OCI-LY1 (cell line): Measurements from ENCODE around the gene CCDC70.

Experiments used
- H2AFZ ChIP-seq: fragments of 200-600 bp; sonication (generic), shearing (Covaris generic); 2 replicates; pipeline ENCODE4 v1.6.0; 2014; ENCODE audit warnings: antibody characterized with exemption, mild to moderate bottlenecking, low read length
- H3F3A ChIP-seq: fragments of 200-600 bp; sonication (generic), shearing (Covaris generic); 2 replicates; pipeline ENCODE4 v1.6.0; 2014; ENCODE audit warnings: mild to moderate bottlenecking, antibody characterized with exemption, low read length, moderate library complexity; ENCODE audit not compliant: insufficient read depth
- H3K27ac ChIP-seq: fragments of 200-600 bp; sonication (generic); 2 replicates; pipeline ENCODE4 v1.5.1; 2014; ENCODE audit warnings: low read length, mixed run types, mild to moderate bottlenecking, low read depth; ENCODE audit not compliant: poor library complexity, severe bottlenecking
- H3K27me3 ChIP-seq: fragments of 200-600 bp; sonication (generic); 2 replicates; pipeline ENCODE4 v1.6.0; 2014; ENCODE audit warnings: antibody characterized with exemption, mild to moderate bottlenecking, low read length, moderate library complexity; ENCODE audit not compliant: insufficient read depth
- H3K36me3 ChIP-seq: fragments of 200-600 bp; sonication (generic); 2 replicates; pipeline ENCODE4 v1.6.1; 2014; ENCODE audit warnings: mild to moderate bottlenecking, antibody characterized with exemption, low read length, moderate library complexity, mixed read lengths; ENCODE audit not compliant: insufficient read depth
- H3K4me1 ChIP-seq: fragments of 200-600 bp; sonication (generic); 2 replicates; pipeline ENCODE4 v1.5.1; 2014; ENCODE audit warnings: mild to moderate bottlenecking, low read length, moderate library complexity; ENCODE audit not compliant: insufficient read depth, severe bottlenecking
- H3K4me2 ChIP-seq: fragments of 200-600 bp; sonication (generic), shearing (Covaris generic); 2 replicates; pipeline ENCODE4 v1.6.1; 2014; ENCODE audit warnings: low read length
- H3K4me3 ChIP-seq: fragments of 200-600 bp; sonication (generic); 2 replicates; pipeline ENCODE4 v1.5.1; 2014; ENCODE audit warnings: low read length, low read depth, mild to moderate bottlenecking, mixed read lengths; ENCODE audit not compliant: poor library complexity, severe bottlenecking
- H3K79me2 ChIP-seq: fragments of 200-600 bp; shearing (Covaris generic); 2 replicates; pipeline ENCODE4 v1.6.1; 2016; ENCODE audit warnings: mixed run types, low read length, mixed read lengths; ENCODE audit not compliant: insufficient read depth
- H3K9ac ChIP-seq: fragments of 200-600 bp; sonication (generic), shearing (Covaris generic); 2 replicates; pipeline ENCODE4 v1.6.1; 2014; ENCODE audit warnings: mild to moderate bottlenecking, low read length, mixed read lengths
- H3K9me2 ChIP-seq: fragments of 200-600 bp; sonication (generic), shearing (Covaris generic); 2 replicates; pipeline ENCODE4 v1.6.1; 2014; ENCODE audit warnings: low read depth, mild to moderate bottlenecking, low read length, mixed read lengths
- H3K9me3 ChIP-seq: fragments of 200-600 bp; shearing (Covaris generic); 2 replicates; pipeline ENCODE4 v1.6.1; 2014; ENCODE audit warnings: low read length, mixed read lengths
- H4K20me1 ChIP-seq: fragments of 200-600 bp; sonication (generic), shearing (Covaris generic); 2 replicates; pipeline ENCODE4 v1.6.0; 2016; ENCODE audit warnings: mild to moderate bottlenecking, low read length; ENCODE audit not compliant: insufficient read depth
- EZH2 ChIP-seq: fragments of 200-600 bp; sonication (generic), shearing (Covaris generic); IDR thresholded peaks from 2 replicates; pipeline ENCODE4 v1.8.0; 2017; ENCODE audit warnings: borderline replicate concordance, mixed run types, mild to moderate bottlenecking, antibody characterized with exemption, low read length, moderate library complexity, mixed read lengths
- TF ChIP-seq, protein P1 (sequence below): fragments of 200-600 bp; sonication (generic), shearing (Covaris generic); IDR thresholded peaks from 2 replicates; pipeline ENCODE4 v1.5.1; 2017; ENCODE audit warnings: mild to moderate bottlenecking, antibody characterized with exemption, low read length, moderate library complexity, mixed read lengths

CCDC70 gene

DNA sequence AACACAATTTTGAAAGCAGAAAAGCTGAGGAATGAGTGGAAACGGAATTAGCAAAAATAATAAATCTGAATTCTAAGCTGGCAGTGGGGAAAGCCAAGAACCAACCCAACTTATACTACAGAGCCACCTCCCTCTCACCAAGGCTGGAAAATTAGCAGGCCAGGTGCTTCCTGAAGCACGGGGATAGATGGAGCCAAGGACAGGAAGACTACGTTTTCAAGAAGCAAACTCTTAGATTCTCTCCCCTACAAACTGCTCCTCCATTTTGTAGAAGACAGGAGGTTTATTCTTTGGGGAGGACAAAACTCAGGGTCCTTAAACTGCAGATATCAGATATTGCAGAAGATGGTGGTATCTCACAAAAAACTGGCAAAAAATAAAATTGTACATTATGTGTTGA lies 8.8 kb downstream of the CCDC70 start:
- H3K4me3 ChIP-seq = no peak overlapping the region
- H3K27me3 ChIP-seq = no peaks in the 10 kb centered on the region; the same call in 1 of the 2 replicates
- H3K9ac ChIP-seq = no peak overlapping the region
- H3F3A ChIP-seq = no peaks in the 10 kb centered on the region
- no peaks in the 10 kb centered on the region for H3K9me3 ChIP-seq
- H3K9me2 ChIP-seq = no peaks in the 10 kb centered on the region
- H3K4me1 ChIP-seq = no peaks in the 10 kb centered on the region
- no peak overlapping the region for H3K4me2 ChIP-seq
- TF ChIP-seq EZH2 = no peak
- TF ChIP-seq, protein P1, sequence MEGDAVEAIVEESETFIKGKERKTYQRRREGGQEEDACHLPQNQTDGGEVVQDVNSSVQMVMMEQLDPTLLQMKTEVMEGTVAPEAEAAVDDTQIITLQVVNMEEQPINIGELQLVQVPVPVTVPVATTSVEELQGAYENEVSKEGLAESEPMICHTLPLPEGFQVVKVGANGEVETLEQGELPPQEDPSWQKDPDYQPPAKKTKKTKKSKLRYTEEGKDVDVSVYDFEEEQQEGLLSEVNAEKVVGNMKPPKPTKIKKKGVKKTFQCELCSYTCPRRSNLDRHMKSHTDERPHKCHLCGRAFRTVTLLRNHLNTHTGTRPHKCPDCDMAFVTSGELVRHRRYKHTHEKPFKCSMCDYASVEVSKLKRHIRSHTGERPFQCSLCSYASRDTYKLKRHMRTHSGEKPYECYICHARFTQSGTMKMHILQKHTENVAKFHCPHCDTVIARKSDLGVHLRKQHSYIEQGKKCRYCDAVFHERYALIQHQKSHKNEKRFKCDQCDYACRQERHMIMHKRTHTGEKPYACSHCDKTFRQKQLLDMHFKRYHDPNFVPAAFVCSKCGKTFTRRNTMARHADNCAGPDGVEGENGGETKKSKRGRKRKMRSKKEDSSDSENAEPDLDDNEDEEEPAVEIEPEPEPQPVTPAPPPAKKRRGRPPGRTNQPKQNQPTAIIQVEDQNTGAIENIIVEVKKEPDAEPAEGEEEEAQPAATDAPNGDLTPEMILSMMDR = no peak
- no peaks in the 10 kb centered on the region for H3K36me3 ChIP-seq
- no peaks in the 10 kb centered on the region for H3K79me2 ChIP-seq
- no peaks in the 10 kb centered on the region for H4K20me1 ChIP-seq
- no peak overlapping the region for H2AFZ ChIP-seq
- H3K27ac ChIP-seq = no peak overlapping the region

DNA sequence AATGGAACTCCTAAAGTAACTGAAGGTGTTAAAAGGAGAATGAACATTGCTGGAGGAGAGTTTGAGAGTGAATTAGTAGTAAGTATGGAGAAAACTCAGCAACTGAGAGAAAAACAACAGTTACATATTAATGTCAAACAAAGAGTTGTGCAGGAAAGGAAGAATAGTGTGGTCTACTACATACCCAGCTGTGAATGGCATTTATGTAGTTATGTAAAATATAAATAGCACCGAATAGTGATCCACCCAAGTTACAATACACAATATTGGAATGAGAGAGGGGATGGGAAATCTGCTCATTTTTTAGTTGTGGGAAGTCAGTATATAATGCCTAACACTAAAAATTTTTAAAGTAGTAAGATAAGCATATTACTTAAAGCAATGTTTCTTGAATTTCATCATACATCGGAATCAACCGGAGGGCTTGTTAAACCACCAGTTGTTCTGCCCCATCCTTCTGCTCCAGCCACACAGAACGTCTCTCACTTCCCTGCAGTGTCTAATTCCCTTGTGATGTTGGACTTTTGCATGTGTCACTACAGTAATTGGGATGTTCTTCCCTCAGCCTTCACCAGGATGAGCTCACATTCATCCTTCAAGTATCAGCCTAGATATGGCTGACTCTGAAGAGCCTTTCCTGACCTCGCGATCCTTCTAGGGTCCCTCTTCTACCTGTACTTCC lies 11.5 kb downstream of the CCDC70 start:
- Histone ChIP-seq H3K36me3 (no peaks in the 10 kb centered on the region), H3K4me1 (no peaks in the 10 kb centered on the region), H3K27me3 (no peaks in the 10 kb centered on the region), H2AFZ (no peak overlapping the region), H3K4me2 (no peak overlapping the region), H3K27ac (no peak overlapping the region), H3K79me2 (no peaks in the 10 kb centered on the region), H4K20me1 (no peaks in the 10 kb centered on the region), H3K4me3 (no peak overlapping the region), H3K9ac (no peak overlapping the region), H3K9me3 (no peaks in the 10 kb centered on the region), H3F3A (no peaks in the 10 kb centered on the region), H3K9me2 (no peaks in the 10 kb centered on the region)
- TF ChIP-seq, protein P1 = no peak
- no peak for TF ChIP-seq EZH2

DNA sequence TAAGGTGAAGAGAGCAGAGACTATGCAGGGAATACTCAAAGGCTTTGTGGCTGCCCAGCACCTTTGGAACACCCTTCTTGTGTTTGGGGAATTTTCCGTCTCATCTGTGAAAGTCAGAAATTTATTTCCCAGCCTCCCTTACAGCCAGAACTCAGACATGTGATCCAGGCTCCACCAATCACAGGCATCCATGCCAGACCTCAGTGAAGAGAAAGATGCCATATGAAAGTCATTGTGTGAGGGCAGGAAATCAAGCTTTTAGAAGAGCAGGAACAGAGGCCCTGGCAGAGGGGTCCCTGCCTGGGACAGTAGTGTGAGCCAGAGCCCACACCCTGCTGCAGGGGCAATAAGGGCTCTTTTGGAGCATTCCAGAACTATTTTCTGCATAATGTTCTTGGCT lies 12.1 kb downstream of the CCDC70 start:
- Histone ChIP-seq H3K9me3 (no peaks in the 10 kb centered on the region), H3K9me2 (no peaks in the 10 kb centered on the region), H3K4me1 (no peaks in the 10 kb centered on the region), H3K9ac (no peak overlapping the region), H3F3A (no peaks in the 10 kb centered on the region), H3K36me3 (no peaks in the 10 kb centered on the region), H3K27me3 (no peaks in the 10 kb centered on the region), H4K20me1 (no peaks in the 10 kb centered on the region), H2AFZ (no peak overlapping the region), H3K4me3 (no peak overlapping the region), H3K27ac (no peak overlapping the region), H3K4me2 (no peak overlapping the region), H3K79me2 (no peaks in the 10 kb centered on the region)
- no peak for TF ChIP-seq EZH2
- TF ChIP-seq, protein P1 = no peak
